Prostate gland (tissue), 2 donors: Measurements from ENCODE around the gene EPHA2.

ENCODE experiments used
- POLR2A ChIP-seq: fragments of 450-650 bp; IDR thresholded peaks from one replicate; pipeline ENCODE4 v1.6.1; 2016; ENCODE audit warnings: antibody characterized with exemption, mild to moderate bottlenecking
- TF ChIP-seq, protein P1 (sequence below), 4 experiments: fragments of 200-600 bp in 2 of 4; fragments of 450-650 bp in 2 of 4; sonication (generic) in 2 of 4; IDR thresholded peaks; 1 replicate in 3 of 4; 2 replicates in 1 of 4; pipeline ENCODE4 v1.5.1; 2016 to 2019; ENCODE audit warnings: antibody characterized with exemption in 4 of 4, mild to moderate bottlenecking in 2 of 4, moderate library complexity in 2 of 4

DNA sequence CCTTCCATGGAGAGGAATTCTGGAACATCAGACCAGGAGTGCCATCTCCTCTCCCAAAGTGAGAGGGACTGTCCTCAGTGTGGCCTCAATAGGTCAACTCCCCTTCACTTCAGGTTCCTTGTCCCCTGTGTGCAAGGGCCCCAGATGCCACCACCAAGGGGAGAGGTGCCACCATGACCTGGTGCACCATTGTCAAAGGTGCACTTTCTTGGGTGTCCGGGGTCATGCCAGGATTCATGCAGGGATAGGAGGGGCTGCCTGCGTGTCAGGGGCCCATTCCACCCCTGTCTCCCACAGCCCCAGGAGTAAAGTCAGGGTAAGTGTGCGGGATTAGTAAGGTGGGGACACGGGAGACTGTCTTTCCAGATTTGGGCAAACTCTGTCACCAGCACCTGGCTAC lies 21.4 kb upstream of the EPHA2 start:
- TF ChIP-seq POLR2A: no peak
- TF ChIP-seq, protein P1, sequence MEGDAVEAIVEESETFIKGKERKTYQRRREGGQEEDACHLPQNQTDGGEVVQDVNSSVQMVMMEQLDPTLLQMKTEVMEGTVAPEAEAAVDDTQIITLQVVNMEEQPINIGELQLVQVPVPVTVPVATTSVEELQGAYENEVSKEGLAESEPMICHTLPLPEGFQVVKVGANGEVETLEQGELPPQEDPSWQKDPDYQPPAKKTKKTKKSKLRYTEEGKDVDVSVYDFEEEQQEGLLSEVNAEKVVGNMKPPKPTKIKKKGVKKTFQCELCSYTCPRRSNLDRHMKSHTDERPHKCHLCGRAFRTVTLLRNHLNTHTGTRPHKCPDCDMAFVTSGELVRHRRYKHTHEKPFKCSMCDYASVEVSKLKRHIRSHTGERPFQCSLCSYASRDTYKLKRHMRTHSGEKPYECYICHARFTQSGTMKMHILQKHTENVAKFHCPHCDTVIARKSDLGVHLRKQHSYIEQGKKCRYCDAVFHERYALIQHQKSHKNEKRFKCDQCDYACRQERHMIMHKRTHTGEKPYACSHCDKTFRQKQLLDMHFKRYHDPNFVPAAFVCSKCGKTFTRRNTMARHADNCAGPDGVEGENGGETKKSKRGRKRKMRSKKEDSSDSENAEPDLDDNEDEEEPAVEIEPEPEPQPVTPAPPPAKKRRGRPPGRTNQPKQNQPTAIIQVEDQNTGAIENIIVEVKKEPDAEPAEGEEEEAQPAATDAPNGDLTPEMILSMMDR (IDR thresholded peaks at IDR 0.05): no peak
